ENCODE results near the gene DSE.
A peak's percentile ranks its signal among the peaks of the same experiment; 100 is the strongest.

The DSE gene

DNA sequence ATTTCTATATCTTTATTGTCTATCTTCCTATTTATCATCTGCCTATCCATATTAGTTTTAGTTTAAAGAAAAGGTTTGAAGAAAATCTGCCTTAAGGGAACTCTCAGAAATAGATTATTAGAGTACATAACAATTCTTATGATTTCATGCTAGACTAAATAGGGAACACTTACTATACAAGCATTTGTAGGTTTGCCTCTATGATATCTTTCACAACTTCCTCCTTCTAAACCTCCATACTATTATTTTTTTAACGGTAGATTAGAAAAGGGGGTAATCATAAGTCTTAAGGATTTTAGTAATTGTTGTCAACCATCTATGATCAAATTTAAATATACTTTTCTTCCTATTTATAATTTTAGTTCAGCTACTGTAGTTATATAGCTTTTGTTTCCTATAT lies 11.6 kb upstream of the DSE start:
- FAIRE-seq (no peak), DNase-seq (ENCODE audit: extremely low spot score, insufficient read length, low read depth) (no peak)

- DNase-seq (ENCODE audit: extremely low spot score, insufficient read length, low read depth), result no peak
- FAIRE-seq, result no peak
Observed at GRCh38 chr6:116359835-116360234, 10.9 kb upstream of the DSE start.

DNA sequence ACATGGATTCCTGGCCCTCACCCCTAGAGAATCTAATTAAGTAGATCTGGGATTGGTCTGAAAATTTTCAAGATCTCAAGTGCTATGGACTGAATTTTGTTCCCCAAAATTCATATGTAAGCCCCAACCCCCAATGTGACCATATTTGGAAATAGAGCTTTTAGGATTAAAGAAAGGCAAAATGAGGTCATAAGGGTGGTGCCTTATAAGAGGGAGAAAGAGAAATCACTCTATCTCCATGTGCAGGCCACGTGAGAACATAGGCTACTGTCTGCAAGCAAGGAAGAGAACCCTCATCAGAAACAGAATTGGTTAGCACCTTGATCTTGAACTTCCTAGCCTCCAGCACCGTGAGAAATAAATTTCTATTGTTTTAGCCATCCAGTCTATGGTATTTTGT lies 8.5 kb upstream of the DSE start:
- FAIRE-seq, result no peak
- DNase-seq (ENCODE audit: extremely low spot score, insufficient read length, low read depth), result no peak

DNA sequence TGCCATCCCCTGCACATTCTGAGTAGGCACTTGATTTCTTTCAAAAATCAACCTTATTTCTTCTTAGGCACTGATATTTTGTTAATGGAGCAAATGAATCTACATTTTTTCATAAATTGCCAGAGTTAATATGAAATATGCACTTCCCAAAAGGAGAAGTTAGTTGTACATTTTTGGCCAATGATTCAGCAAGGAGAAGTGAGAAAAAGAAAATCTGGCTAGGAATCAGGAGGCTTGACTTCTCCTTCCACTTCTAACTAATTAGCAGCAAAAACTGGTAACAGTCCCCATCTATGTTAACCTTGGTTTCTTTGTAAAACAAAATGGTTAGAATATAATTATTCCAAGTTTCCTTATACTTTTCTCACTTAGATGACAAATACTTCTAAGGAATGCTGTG lies 7.0 kb upstream of the DSE start:
- DNase-seq (ENCODE audit: extremely low spot score, insufficient read length, low read depth), result no peak
- FAIRE-seq, result peak; percentile 52

DNA sequence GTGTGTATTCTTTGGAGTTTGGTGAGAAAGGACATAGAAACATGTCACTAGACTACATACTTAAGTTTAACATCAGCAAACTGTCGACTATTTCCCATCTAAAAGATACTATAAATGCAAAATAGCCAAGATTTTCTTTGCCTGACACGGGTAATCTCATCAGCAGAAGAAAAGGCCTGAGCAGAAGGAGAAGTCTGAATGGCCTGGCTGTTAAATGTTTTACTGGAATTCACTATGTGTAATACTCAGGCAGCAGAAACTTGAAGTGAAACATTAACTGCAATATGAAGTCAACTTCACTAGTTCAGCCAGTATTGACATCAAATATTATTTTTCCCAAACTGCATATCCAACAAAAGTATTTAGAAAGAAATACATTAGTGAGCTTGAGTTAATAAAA lies 6.4 kb upstream of the DSE start:
- FAIRE-seq, result peak; percentile 74

DNA sequence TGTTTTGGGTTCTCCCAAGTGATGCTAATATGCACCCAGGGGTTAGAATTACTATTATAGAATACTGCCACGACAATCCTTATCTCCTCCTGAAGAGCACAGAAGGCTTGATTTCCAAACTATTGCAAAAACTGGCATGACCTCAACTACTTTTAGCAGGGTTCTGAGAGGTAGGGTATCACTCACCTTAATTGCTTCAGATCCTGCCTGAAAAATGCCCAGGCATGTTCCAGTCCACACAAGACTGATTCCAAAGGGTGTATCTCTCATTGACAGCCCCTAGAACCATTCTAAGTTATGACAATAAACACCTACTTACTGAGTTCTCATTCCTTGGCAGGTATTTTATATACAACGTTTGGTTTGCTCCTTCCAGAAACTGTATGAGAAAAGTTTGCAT lies 5.0 kb upstream of the DSE start:
- FAIRE-seq, result no peak
- no peak for DNase-seq (ENCODE audit: extremely low spot score, insufficient read length, low read depth)

More for the DNA sequence above, 6.4 kb upstream of the DSE start:
- DNase-seq (ENCODE audit: extremely low spot score, insufficient read length, low read depth), result no peak

- DNase-seq (ENCODE audit: extremely low spot score, insufficient read length, low read depth) (no peak), FAIRE-seq (no peak)
Observed at GRCh38 chr6:116366740-116367275, 3.9 kb upstream of the DSE start.

- DNase-seq (ENCODE audit: extremely low spot score, insufficient read length, low read depth) (peak; percentile 46), FAIRE-seq (peak; percentile 84)
Observed at GRCh38 chr6:116369540-116369939, 1.2 kb upstream of the DSE start.

GRCh38 chr6:116369964-116370759 lies 585 bp upstream of the DSE start:
- DNase-seq (ENCODE audit: extremely low spot score, insufficient read length, low read depth), result no peak
- no peak for FAIRE-seq

- FAIRE-seq, result peak; percentile 72
Observed at GRCh38 chr6:116371120-116371917, 572 bp downstream of the DSE start.

DNA sequence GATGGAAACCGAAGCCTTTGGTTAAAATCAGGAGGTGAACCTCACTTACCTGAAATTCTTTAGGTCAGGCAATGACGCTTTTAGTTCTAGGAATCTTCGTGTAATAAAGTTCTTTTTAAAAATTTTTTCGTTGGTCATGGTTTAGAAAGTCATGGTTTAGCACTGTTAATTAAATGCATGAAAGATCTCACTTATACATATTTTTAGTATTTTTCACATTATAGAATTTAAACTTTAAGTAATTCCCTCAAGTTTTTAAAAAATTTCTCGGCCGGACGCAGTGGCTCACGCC lies 1.1 kb downstream of the DSE start:
- FAIRE-seq (no peak), DNase-seq (ENCODE audit: extremely low spot score, insufficient read length, low read depth) (no peak)

More at GRCh38 chr6:116371120-116371917, 572 bp downstream of the DSE start:
- DNase-seq (ENCODE audit: extremely low spot score, insufficient read length, low read depth), result no peak

- no peak for FAIRE-seq
- DNase-seq (ENCODE audit: extremely low spot score, insufficient read length, low read depth), result no peak
Observed at GRCh38 chr6:116373300-116373699, 2.6 kb downstream of the DSE start.

- DNase-seq (ENCODE audit: extremely low spot score, insufficient read length, low read depth) (no peak), FAIRE-seq (peak; percentile 58)
Observed at GRCh38 chr6:116373940-116374339, 3.2 kb downstream of the DSE start.

- DNase-seq (ENCODE audit: extremely low spot score, insufficient read length, low read depth) (no peak), FAIRE-seq (peak; percentile 31)
Observed at GRCh38 chr6:116374586-116374985, 3.8 kb downstream of the DSE start.

DNA sequence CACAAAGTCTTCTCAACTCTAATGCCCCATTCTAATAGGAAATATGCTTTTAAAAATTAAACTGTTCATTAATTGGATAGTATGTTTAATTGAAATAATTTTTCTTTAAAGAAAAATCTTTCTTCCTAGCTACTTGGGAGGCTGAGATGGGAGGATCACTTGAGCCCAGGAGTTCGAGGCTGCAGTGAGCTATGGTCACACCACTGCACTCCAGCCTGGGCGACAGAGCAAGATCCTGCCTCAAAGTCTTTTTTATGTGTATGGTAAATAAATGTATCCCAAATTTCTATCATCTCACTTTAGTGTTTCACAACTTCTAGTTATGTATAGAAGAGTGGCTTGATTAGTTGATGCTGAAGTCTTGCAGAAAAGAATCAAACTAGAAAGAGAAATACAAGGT lies 4.5 kb downstream of the DSE start:
- DNase-seq (ENCODE audit: extremely low spot score, insufficient read length, low read depth) (no peak), FAIRE-seq (no peak)

GRCh38 chr6:116376149-116376548 lies 5.4 kb downstream of the DSE start:
- FAIRE-seq, result no peak
- no peak for DNase-seq (ENCODE audit: extremely low spot score, insufficient read length, low read depth)

DNA sequence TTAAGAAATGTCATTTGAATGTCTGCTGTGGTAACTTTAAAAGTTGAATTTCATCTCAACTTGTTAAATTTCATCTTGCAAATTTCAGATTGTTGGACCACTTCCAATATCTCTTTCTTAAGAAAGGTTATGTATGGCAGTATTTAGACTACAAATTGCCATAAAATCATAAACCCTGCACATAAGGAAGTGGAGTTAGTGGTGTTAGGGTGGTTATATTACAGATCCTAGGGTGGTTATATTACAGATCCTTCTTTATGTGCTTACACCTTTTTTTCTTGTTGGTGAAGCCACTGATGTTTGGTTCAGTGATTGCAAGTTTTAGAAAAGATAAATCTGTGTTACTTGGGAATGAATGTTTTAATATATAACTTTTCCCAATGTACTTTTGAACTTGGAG lies 9.0 kb downstream of the DSE start:
- FAIRE-seq (no peak), DNase-seq (ENCODE audit: extremely low spot score, insufficient read length, low read depth) (no peak)

DNA sequence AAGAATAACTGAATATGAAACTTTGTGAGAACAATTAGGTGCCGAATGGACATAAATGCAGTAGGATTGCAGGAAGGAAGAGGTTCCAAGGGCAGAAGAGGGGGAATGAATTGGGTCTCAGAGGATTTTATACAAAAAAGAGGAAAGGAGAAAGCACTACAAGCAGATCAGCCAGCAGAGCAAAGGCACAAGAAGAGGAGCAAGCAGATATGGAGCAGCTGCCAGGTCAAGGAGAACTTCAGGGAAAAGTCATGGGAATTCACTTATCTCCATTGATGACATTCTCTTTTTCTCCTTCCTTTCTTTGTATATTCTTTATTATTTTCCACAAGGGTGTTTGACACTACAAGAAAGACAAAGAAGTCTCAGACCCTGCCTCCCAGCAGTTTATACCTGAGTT lies 9.6 kb downstream of the DSE start:
- DNase-seq (ENCODE audit: extremely low spot score, insufficient read length, low read depth), result no peak
- FAIRE-seq, result no peak

GRCh38 chr6:116381000-116381399 lies 10.3 kb downstream of the DSE start:
- no peak for DNase-seq (ENCODE audit: extremely low spot score, insufficient read length, low read depth)
- no peak for FAIRE-seq

DNA sequence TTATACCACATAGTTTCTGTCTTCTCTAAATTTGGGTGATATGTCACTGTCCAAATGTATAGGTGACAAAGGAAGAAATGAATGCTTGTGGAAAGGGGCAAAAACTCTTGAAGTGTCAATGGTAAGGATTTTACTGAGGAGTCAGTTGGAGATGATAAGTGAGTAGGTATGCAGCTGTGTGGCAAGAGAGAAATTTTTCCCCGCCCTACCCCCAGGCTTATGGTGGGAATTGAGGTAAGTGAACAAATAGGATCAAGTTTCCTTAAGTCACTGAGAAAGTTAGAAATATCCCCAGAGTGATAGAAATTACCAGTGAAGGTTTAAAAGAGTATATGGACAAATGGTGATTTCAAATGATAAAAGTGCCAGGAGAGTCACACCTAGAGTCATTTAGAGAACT lies 11.8 kb downstream of the DSE start:
- FAIRE-seq, result no peak
- no peak for DNase-seq (ENCODE audit: extremely low spot score, insufficient read length, low read depth)

DNA sequence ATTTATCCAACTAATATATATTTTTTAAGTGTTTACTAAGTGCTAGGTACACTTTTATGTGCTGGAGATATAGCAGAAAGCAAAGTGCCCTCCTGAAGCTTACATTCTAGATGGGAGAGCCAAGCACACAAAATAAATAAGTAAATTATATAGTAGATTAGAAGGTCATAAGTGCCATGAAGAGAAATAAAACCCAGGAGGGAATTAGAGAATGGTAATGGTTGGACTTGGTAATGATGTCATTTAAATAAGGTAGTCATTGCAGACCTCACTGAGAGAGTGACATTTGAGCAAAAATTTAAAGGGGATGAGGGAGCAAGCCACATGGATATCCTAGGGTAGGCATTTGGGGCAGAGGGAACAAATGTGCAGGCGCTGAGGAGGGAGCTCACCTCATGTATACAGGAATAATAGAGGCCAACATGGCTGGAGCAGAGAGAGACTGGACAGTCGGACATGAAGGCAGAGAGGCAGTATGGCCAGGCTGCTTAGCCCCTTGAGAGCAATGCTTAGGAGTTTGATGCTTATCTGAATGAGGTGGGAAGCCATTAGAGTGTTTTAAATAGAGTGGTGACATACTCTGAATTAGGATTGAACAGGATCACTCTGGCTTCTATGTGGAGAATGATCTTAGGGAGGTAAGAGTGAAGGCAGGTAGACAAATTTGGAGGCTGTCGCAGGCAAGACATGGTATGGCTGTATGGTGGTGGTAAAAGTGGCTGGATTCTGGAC lies 14.1 kb downstream of the DSE start:
- FAIRE-seq, result peak; percentile 44
- no peak for DNase-seq (ENCODE audit: extremely low spot score, insufficient read length, low read depth)
